Ovary (tissue), 9 donors: ENCODE results near the gene SLCO2A1. TPM values are rescaled to one million over a fixed set of nuclear protein-coding genes. Genes with fewer than 3 reads are reported as not detected.

Experiments used
- DNase-seq, 5 donors: peaks; one replicate each; pipeline ENCODE4 v3.0.0-alpha.2; 2019 to 2020
- H3K27ac ChIP-seq, 2 donors: fragments of 200-600 bp; one replicate each; pipeline versions ENCODE4 v1.5.1 to v1.8.0; 2019 to 2022
- H3K27me3 ChIP-seq: fragments of 200-600 bp; one replicate; pipeline ENCODE4 v1.8.0; 2022
- H3K36me3 ChIP-seq: fragments of 200-600 bp; sonication (generic); one replicate; pipeline ENCODE4 v1.5.1; 2019
- H3K4me1 ChIP-seq: one replicate; pipeline ENCODE4 v1.8.1; 2013; ENCODE audit warnings: mild to moderate bottlenecking, moderate library complexity; ENCODE audit not compliant: insufficient read depth
- H3K4me3 ChIP-seq: fragments of 200-600 bp; sonication (generic); one replicate; pipeline ENCODE4 v1.5.1; 2017
- H3K9me3 ChIP-seq, 2 donors: fragments of 200-600 bp in 1 of 2; sonication (generic) in 1 of 2; one replicate each; pipeline versions ENCODE4 v1.5.1 to v1.8.1; 2013 to 2019; ENCODE audit warnings: mild to moderate bottlenecking in 1 of 2, moderate library complexity in 1 of 2
- CTCF ChIP-seq, 3 donors: fragments of 450-650 bp in 2 of 3; fragments of 200-600 bp in 1 of 3; IDR thresholded peaks; one replicate each; pipeline versions ENCODE4 v1.5.1 to v1.8.0; 2016 to 2022; ENCODE audit warnings: antibody characterized with exemption in 3 of 3, mild to moderate bottlenecking in 1 of 3
- EP300 ChIP-seq: sonication (generic); formaldehyde crosslinking; IDR thresholded peaks from one replicate; pipeline ENCODE4 v1.6.1; 2017; ENCODE audit warnings: antibody characterized with exemption
- POLR2A ChIP-seq: fragments of 450-650 bp; IDR thresholded peaks from one replicate; pipeline ENCODE4 v1.6.1; 2017; ENCODE audit warnings: antibody characterized with exemption, mild to moderate bottlenecking, moderate library complexity
- WGBS, 3 donors: extraction: QIAGEN DNeasy Blood & Tissue Kit in 1 of 3; methylation state at CpG; one replicate each; pipeline versions ENCODE4 v1.1.5 to v1.1.7; 2013 to 2017; 5-methylcytosine and 5-hydroxymethylcytosine counted together
- intact Hi-C, 4 donors: fragments of 100-400 bp; cut with DNase I; formaldehyde crosslinking; loops; one replicate each; pipeline versions ENCODE4 v1.11.0 to v1.15.1; 2022 to 2023
- polyA plus RNA-seq, 2 donors: library from polyadenylated mRNA; stranded (reverse); fragments of 200-250 nt in 1 of 2; fragments of 350-450 nt in 1 of 2; fragmentation: Illumina TruSeq in 1 of 2; extraction: RNeasy Lipid Tissue Mini Kit (QIAGEN cat#74804) in 1 of 2; gene quantifications; one replicate each; pipeline ENCODE4 v1.2.3, GENCODE V29; 2013 to 2014
- total RNA-seq, 7 donors: library from RNA; depleted of rRNA in 2 of 7; stranded (reverse); fragments of >200 nt in 2 of 7; fragmentation: NEBNext Ultra II Directional in 3 of 7; extraction: Animal tissue kit (Norgen Biotek cat#: 25700) in 3 of 7; gene quantifications; one replicate each; pipeline versions ENCODE4 v1.1.0 to v1.2.4, GENCODE V29; 2016 to 2023
- donor health status: DM: no; HTN: no; CAD: no; lungs with moderate emphysema.
- donor health status: DM: no; HTN: no; CAD: no.
- donor health status: Bipolar disorder and iron deficiency.
- donor health status: DM: yes; HTN: yes; CAD: no.
- donor health status: DM: no; HTN: no; CAD: no.
- donor health status: DM: yes; HTN: yes; CAD: no.

The SLCO2A1 gene
- total and polyA plus RNA-seq, 9 donors = 0.83 to 23.6 (median 3.7) TPM

- Histone ChIP-seq H3K4me3 (no peak overlapping the region), H3K27ac (no peak overlapping the region), H3K9me3 (no peaks in the 10 kb centered on the region), H3K4me1 (no peaks in the 10 kb centered on the region), H3K27me3 (no peaks in the 10 kb centered on the region), H3K36me3 (no peaks in the 10 kb centered on the region)
- WGBS, 3 donors = 87 to 89% (median 88%) methylated on average over 7 of the region's 7 CpGs
- TF ChIP-seq POLR2A (no peak), CTCF (IDR thresholded peaks at IDR 0.05) (no peak), EP300 (no peak)
- intact Hi-C loops = no loop called here
- no peak for DNase-seq
Measured at GRCh38 chr3:133963657-133964396, 65.9 kb downstream of the SLCO2A1 start.

- H3K36me3 ChIP-seq = no peaks in the 10 kb centered on the region
- no peak overlapping the region for H3K4me3 ChIP-seq
- peak in 1 of 5 donors; percentile 12 for DNase-seq
- no peaks in the 10 kb centered on the region for H3K4me1 ChIP-seq
- no peak overlapping the region for H3K27ac ChIP-seq
- 11 to 45% (median 31%) methylated on average over 2 of the region's 2 CpGs for WGBS, 3 donors
- H3K9me3 ChIP-seq = no peaks in the 10 kb centered on the region
- no peaks in the 10 kb centered on the region for H3K27me3 ChIP-seq
- TF ChIP-seq CTCF (IDR thresholded peaks at IDR 0.05) = no peak
- TF ChIP-seq POLR2A = no peak
- no peak for TF ChIP-seq EP300
- intact Hi-C loops = no loop called here
Measured at GRCh38 chr3:133962849-133963248, 66.9 kb downstream of the SLCO2A1 start.

- DNase-seq = no peak
- Histone ChIP-seq H3K9me3 (no peaks in the 10 kb centered on the region), H3K4me3 (no peak overlapping the region), H3K4me1 (no peaks in the 10 kb centered on the region), H3K27me3 (no peaks in the 10 kb centered on the region), H3K27ac (no peak overlapping the region), H3K36me3 (no peaks in the 10 kb centered on the region)
- intact Hi-C loops = no loop called here
- TF ChIP-seq CTCF (IDR thresholded peaks at IDR 0.05) (no peak), POLR2A (no peak), EP300 (no peak)
- WGBS, 3 donors = 69 to 87% (median 81%) methylated on average over 5 of the region's 5 CpGs
Measured at GRCh38 chr3:133958071-133958805, 71.5 kb downstream of the SLCO2A1 start.

- intact Hi-C loops = no loop called here
- 78 to 85% (median 80%) methylated on average over 6 of the region's 6 CpGs for WGBS, 3 donors
Measured at GRCh38 chr3:133956982-133957381, 72.7 kb downstream of the SLCO2A1 start.

More at GRCh38 chr3:133956982-133957381, 72.7 kb downstream of the SLCO2A1 start:
- Histone ChIP-seq H3K9me3 (no peaks in the 10 kb centered on the region), H3K36me3 (no peaks in the 10 kb centered on the region), H3K27me3 (no peaks in the 10 kb centered on the region), H3K4me3 (no peak overlapping the region), H3K27ac (no peak overlapping the region), H3K4me1 (no peaks in the 10 kb centered on the region)
- TF ChIP-seq EP300 = no peak
- no peak for TF ChIP-seq CTCF (IDR thresholded peaks at IDR 0.05)
- no peak for TF ChIP-seq POLR2A
- DNase-seq = no peak
